ELR (cell line): Measurements from ENCODE around the gene AARS1.
A peak's percentile ranks its signal among the peaks of the same experiment; 100 is the strongest.
"Not testable (repeated sequence)": the region's sequence is repeated elsewhere in the genome, so short reads cannot be mapped to it uniquely, and the experiment has no call there.

Experiments used
- DNase-seq: peaks from one replicate; pipeline ENCODE4 v3.0.0-alpha.2; 2015; ENCODE audit warnings: low read depth

Gene AARS1

DNA sequence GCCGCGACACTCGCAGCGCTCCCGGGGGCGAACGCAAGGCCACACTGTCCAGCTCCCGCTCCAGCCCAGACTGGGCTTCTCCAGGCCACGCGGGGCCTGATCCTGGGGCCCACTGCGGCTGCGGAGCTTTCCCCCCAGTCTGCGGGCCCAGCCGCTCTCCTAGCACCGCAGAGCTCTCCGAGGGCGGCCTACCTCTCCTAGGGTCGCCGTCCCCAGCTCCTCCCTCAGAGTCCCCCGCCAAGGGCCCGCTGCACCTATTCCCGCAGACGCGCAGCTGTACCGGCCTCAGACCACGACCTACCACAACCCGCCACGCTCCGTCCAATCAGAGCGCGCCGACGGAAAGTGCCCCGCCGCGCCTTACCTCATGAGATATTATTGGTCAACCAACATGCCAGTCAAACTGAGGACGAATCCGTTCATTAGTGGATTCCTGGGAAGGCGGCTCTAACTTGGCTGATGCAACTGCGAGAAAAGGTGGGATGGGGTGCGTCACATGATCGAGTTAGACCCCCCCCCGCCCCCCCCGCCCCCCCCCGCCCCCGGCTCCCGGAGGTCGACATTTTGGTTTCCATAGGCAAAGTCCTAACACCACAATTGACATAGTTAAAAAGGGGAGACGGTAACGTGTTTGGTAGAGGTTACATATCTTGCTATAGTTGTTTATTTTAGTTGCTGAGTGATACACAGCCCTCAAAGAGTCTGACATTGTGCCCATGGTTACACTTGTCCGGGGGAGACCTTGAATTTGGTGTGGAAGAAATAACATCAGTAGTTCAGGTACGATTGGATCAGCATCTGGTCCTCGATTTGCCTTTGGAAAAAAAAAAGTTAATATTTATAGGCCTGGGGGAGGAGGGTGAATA lies at the start of gene AARS1:
AARS1 (minus strand) TSS at position 278 of the 866 bp plus-strand sequence. CDS start 6,743 bp downstream, outside the sequence.
- DNase-seq = peak; percentile 100

- DNase-seq = no peak
Observed at GRCh38 chr16:70337814-70338213, 48.5 kb upstream of the AARS1 start.

DNA sequence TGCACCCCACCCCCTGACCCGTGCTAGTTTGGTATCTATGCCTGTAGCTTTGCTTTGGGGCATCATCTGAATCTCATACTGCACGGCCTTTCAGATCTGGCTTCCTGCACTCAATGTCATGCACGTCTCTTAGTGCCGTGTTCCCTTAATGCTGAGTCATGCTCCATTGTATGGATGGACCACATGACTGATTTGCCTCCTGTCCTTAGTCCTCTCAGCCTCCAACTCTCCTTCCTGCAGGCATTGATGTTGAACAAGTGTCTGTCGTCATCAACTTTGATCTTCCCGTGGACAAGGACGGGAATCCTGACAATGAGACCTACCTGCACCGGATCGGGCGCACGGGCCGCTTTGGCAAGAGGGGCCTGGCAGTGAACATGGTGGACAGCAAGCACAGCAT lies 43.4 kb upstream of the AARS1 start:
- DNase-seq = not testable (repeated sequence)

- peak; percentile 27 for DNase-seq
Observed at GRCh38 chr16:70331588-70332358, 42.5 kb upstream of the AARS1 start.

DNA sequence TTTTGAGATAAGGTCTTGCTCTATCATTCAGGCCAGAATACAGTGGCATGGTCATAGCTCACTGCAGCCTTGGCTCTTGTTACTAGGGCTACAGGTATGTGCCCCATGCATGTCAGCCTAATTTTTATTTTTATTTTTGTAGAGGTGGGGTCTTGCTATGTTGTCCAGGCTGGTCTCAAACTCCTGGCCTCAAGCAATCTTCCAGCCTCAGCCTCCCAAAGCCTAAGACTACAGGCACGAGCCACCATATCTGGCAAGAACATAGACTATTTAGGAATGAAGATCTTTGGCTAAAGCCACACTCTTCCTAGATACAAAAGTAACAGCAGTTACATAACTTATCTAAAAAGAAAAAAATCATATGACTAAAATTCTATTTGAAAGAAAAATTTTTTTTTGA lies 41.8 kb upstream of the AARS1 start:
- no peak for DNase-seq

DNA sequence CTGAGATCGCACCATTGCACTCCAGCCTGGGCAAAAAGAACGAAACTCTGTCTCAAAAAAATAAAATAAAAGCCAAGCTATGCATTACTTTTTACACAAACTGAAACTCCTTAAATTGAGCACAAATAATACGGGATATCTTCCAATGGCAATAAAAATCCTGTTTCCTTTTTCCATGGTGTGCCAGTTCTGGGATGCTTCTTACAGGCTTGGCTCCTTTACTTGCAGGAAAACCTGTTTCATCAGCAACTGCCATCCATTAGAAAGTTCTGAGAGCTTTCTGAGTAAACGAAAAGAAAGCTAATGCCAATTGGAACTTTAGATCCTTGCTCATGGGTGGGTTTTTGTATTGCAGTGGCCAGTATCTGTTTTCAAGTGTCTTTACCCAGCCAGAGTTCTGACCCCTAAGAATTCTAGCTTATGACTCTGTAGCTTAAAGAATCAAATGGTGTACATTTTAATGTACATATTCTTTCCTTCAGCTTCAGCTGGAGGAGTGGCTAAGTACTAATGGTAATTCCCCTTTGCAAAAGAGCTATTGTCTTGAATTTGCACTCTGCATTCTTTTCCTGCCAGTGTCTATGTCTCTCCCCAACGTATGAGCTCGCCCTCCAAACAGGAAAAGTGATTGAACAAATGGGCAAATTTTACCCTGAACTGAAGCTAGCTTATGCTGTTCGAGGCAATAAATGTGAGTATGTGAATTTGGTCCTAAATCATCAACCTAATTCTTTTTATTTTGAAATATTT lies 35.9 kb upstream of the AARS1 start:
- no peak for DNase-seq

DNA sequence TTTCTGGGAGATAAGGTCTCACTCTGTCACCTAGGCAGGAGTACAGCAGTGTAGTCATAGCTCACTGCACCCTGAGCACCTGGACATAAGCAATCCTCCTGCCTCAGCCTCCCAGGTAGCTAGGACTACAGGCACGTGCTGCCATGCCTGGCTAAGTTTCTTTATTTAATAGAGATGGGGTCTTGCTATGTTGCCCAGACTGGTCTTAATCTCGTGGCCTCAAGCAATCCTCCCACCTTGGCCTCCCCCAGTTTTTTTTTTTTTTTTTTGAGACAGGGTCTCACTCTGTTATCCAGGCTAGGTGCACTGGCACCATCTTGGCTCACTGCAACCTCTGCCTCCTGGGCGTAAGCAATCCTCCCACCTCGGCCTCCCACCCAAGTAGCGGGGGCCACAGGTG lies 30.8 kb upstream of the AARS1 start:
- DNase-seq = no peak

GRCh38 chr16:70307726-70308125 lies 18.4 kb upstream of the AARS1 start:
- DNase-seq = not testable (repeated sequence)

- DNase-seq = no peak
Observed at GRCh38 chr16:70306880-70307279, 17.6 kb upstream of the AARS1 start.

DNA sequence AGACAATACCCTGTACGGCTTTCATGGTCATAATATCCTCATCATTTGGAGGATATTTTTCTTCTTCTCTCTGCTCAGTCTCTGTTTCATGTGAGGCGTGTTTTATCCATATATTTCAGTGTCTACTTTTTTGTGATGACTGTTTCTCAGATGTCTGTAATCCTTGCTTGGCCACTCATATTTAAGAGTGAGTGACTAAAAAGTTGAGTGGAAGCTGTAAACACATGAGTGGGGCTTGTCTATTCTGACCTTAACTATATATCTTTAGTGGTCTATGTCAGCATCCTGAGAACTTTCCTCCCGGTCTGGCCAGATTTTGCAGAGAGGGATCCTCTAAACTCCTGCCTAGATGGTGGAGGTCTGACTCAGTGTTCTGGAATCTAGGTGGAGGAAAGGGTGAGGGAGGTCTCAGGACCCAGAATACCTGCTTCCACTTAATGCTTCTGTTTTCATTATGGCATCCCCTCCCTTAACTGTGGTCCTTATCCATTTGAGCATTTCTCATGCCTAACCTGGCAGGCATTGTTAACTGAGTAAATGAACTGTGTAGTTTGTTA lies 15.7 kb upstream of the AARS1 start:
- no peak for DNase-seq

DNA sequence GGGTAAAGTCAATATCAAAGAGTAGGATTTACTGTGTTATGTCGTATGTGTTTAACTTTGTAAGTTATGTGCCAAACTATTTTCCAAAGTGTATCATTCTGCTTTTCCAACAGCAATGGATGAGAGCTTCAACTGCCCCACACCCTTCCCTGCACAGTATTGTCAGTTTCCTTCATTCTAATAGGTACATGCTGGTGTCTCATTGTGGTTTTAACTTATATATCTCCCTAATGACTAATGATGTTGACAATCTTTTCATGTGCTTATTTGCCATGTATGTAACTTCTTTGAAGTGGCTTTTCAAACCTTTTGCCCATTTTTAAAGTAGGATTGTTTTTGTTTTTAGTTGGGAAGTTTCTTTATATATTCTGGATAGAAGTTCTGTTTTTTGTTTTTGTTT lies 13.4 kb upstream of the AARS1 start:
- peak; percentile 29 for DNase-seq

DNA sequence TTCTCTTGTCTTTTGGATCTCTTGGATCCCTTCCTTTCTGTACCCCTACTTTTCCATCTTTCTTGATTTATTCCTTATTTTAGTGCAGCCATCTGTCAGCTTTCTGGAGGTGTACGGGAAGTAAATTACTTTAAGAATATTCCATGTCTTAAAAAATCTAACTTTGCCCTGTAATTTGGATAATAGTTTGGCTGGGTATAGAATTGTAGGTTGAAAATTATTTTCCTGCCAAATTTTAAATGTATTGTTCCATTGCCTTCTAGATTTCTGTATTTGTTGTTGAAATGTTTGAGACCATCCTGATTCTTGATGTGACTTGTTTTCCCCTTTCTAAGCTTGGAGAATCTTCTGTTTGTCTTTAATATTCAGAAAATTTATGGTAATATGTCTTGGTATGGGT lies 11.8 kb upstream of the AARS1 start:
- no peak for DNase-seq

DNA sequence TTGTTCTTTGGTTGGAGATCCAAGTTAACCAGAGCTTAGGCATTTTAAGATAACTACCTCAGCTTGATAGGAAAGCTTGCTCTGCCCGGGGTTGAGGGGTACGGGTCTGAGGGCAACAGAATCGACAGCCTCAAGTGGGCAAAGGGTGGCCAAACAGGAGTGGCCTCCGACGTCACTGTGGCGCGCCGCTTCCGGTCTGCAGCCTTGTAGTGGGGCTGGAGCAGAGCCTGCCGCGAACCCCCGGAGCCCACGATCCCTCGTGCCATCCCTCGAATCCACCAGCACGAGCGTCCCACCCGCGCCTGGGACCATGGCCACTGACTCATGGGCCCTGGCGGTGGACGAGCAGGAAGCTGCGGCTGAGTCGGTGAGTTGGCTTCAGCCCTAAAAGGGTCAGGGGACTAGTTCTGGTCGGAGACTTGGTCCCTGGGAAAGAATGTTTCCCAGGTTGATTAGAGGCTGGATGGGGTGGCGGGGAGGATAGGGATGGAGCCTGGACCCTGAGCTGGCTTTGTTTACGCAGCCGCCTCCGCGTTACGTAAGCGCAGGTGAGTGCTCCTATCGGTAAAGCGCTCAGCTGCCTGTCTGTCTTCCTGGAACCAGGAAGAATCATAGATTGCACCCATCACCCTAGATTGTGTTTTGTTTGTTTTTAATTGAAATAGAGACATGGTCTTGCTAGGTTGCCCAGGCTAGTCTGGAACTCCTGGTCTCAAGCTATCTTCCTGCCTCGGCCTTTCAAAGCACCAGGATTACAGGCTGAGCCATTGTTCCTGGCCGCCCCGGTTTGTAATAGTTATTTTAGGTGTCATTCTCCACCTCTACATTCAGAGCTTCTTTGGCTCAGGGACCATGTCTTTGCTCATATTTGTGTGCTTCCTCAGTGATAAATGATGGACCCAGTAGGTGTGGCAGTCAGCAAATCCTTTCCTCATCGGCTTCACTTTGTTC lies 10.0 kb upstream of the AARS1 start, which contains the start of gene DDX19B:
DDX19B (plus strand) TSS at position 199 of the 951 bp plus-strand sequence; CDS start at position 311, 112 bp downstream.
- peak; percentile 77 for DNase-seq

DNA sequence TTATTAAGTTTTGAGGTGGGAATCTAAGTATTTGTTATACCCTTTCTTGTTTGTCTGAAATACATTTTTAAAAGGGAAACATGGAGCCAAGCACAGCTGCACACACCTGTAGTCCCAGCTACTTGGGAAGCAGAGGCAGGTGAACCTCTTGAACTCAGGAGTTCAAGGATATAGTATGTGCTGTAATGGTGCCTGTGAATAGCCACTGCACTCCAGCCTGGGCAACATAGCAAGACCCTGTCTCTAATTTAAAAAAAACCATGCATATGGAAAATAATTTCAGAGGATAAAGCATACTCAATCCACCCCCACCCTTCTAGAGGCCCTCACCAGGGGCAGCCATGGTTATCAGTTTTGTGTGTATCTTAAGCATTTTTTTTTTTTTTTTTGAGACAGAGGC lies 6.3 kb upstream of the AARS1 start:
- no peak for DNase-seq

GRCh38 chr16:70294385-70295025 lies 5.2 kb upstream of the AARS1 start:
- DNase-seq = no peak

GRCh38 chr16:70292148-70292547 lies 2.8 kb upstream of the AARS1 start:
- DNase-seq = not testable (repeated sequence)

GRCh38 chr16:70290949-70291519 lies 1.7 kb upstream of the AARS1 start:
- peak; percentile 56 for DNase-seq

GRCh38 chr16:70287304-70287971 lies 1.9 kb downstream of the AARS1 start:
- DNase-seq = not testable (repeated sequence)

DNA sequence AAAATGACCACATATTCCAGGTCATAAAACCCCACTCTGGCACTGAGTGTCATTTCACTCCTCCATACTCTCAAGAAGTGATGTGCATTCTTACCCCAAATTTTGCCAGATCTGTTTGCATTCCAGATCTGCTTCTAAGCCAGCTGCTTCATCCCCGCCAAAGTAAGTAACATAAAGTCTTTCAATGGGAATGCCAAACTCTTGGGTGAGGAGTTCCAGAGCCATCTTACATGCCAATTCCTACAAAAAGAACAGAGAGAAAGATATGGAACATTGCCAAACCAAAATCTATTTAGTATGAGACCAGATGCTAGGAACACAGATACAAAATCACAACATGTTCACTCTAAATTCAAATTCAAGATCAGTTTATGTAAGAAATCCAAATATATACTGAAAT lies 12.9 kb downstream of the AARS1 start:
- DNase-seq = no peak
